GM12892 (cell line): Measurements from ENCODE around the gene GRK7.

ENCODE experiments used
- POLR2A ChIP-seq: IDR thresholded peaks from 2 replicates; pipeline ENCODE4 v1.6.1; 2011; ENCODE audit warnings: low read depth, low read length, control low read depth
- POLR2AphosphoS5 ChIP-seq: IDR thresholded peaks from 2 replicates; pipeline ENCODE4 v1.6.1; 2011; ENCODE audit warnings: low read depth, low read length, control low read depth

DNA sequence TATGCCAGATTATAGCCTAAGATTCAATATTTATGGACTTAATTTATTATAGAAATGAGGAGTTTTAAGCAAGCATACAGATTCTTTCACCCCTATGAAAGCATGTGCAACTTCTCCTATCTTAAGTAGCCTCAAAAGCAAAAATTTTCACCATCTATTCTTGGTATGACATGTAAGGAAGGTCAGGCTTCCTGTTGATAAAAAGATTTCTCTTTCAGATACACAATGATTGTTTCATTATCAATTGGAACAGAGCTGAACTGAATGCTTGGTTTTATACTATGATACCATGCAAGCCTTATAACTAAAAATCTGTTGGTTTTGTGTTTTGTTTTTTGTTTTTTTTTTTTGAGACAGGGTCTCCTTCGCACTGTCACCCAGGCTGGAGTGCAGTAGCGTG, 3.9 kb downstream of the GRK7 start:
- TF ChIP-seq POLR2A (no peak), POLR2AphosphoS5 (no peak)
